K562 (cell line): ENCODE data around the gene PDE5A. TPM values are rescaled to one million over a fixed set of nuclear protein-coding genes. Genes with fewer than 3 reads are reported as not detected.
A peak's percentile ranks its signal among the peaks of the same experiment; 100 is the strongest.

ENCODE experiments used
- CBFB ChIP-seq: sonication (generic); formaldehyde crosslinking; IDR thresholded peaks from 2 replicates; pipeline ENCODE4 v1.4.0; 2020; ENCODE audit warnings: mild to moderate bottlenecking, missing genetic modification reagents
- CCNT2 ChIP-seq: IDR thresholded peaks from 2 replicates; pipeline ENCODE4 v1.6.1; 2011; ENCODE audit warnings: borderline replicate concordance, low read depth, mild to moderate bottlenecking, moderate library complexity, mixed read lengths, low read length; ENCODE audit not compliant: insufficient read length; ENCODE audit errors: extremely low read depth
- GTF2E2 ChIP-seq: fragments of 200-800 bp; sonication (Bioruptor generic); IDR thresholded peaks from 2 replicates; pipeline ENCODE4 v1.6.1; 2016; ENCODE audit warnings: missing genetic modification characterization, missing compliant biosample characterization
- KLF1 ChIP-seq: fragments of 450-650 bp; IDR thresholded peaks from 2 replicates; pipeline ENCODE4 v1.6.1; 2016; ENCODE audit warnings: missing genetic modification characterization, missing compliant biosample characterization
- LCOR ChIP-seq: sonication (generic); formaldehyde crosslinking; IDR thresholded peaks from 2 replicates; pipeline ENCODE4 v1.8.0; 2022; ENCODE audit warnings: mild to moderate bottlenecking, missing genetic modification reagents
- MBD2 ChIP-seq: sonication (generic); IDR thresholded peaks from 2 replicates; pipeline ENCODE4 v1.6.1; 2016; ENCODE audit warnings: low read depth, borderline replicate concordance
- NFE2 ChIP-seq: IDR thresholded peaks from 2 replicates; pipeline ENCODE4 v1.6.1; 2014; ENCODE audit warnings: antibody characterized with exemption, low read depth
- NFIC ChIP-seq: fragments of 450-650 bp; IDR thresholded peaks from 2 replicates; pipeline ENCODE4 v1.6.1; 2017; ENCODE audit warnings: mild to moderate bottlenecking, inconsistent platforms
- PHF20 ChIP-seq: fragments of 450-650 bp; IDR thresholded peaks from 2 replicates; pipeline ENCODE4 v1.6.1; 2018; ENCODE audit not compliant: partially characterized antibody
- POLR2G ChIP-seq: fragments of 200-400 bp; formaldehyde crosslinking; IDR thresholded peaks from 2 replicates; pipeline ENCODE4 v1.6.1; 2017; ENCODE audit warnings: low read depth, mild to moderate bottlenecking, antibody characterized with exemption, low read length, moderate library complexity
- RBFOX2 ChIP-seq: fragments of 200-400 bp; formaldehyde crosslinking; IDR thresholded peaks from 2 replicates; pipeline ENCODE4 v1.6.1; 2017; ENCODE audit warnings: low read depth, mild to moderate bottlenecking, low read length, moderate library complexity
- RBM22 ChIP-seq: fragments of 200-400 bp; formaldehyde crosslinking; IDR thresholded peaks from 2 replicates; pipeline ENCODE4 v1.6.1; 2018; ENCODE audit warnings: low read length, low read depth; ENCODE audit not compliant: poor library complexity, severe bottlenecking
- RFX5 ChIP-seq: IDR thresholded peaks from 2 replicates; pipeline ENCODE4 v1.6.1; 2011; ENCODE audit warnings: low read depth, mild to moderate bottlenecking, improper control_type of control experiment, low read length
- RNF2 ChIP-seq: sonication (generic); IDR thresholded peaks from 2 replicates; pipeline ENCODE4 v1.6.1; 2016
- TAF1 ChIP-seq: IDR thresholded peaks from 2 replicates; pipeline ENCODE4 v1.6.1; 2011; ENCODE audit warnings: mild to moderate bottlenecking, low read length, moderate library complexity; ENCODE audit not compliant: insufficient read depth, control insufficient read depth, severe bottlenecking; ENCODE audit errors: extremely low read depth
- TCF3 ChIP-seq: sonication (generic); formaldehyde crosslinking; IDR thresholded peaks from 2 replicates; pipeline ENCODE4 v1.4.0; 2020; ENCODE audit warnings: mild to moderate bottlenecking, missing genetic modification reagents
- ZFX ChIP-seq: sonication (generic); formaldehyde crosslinking; IDR thresholded peaks from 2 replicates; pipeline ENCODE4 v1.8.0; 2022; ENCODE audit warnings: mild to moderate bottlenecking, missing genetic modification reagents, moderate library complexity
- ZKSCAN1 ChIP-seq: fragments of 150-350 bp; IDR thresholded peaks from 2 replicates; pipeline ENCODE4 v1.6.1; 2016; ENCODE audit warnings: low read depth, low read length
- ZNF407 ChIP-seq: fragments of 450-650 bp; IDR thresholded peaks from 2 replicates; pipeline ENCODE4 v1.6.1; 2016; ENCODE audit warnings: low read depth
- polyA plus RNA-seq, 8 experiments: library from polyadenylated mRNA; depleted of rRNA in 4 of 8; stranded (reverse) in 5 of 8; unstranded in 3 of 8; fragments of >200 nt; fragmentation: Nextera tagmentation in 2 of 8; fragmentation: Illumina TruSeq in 1 of 8; extraction: Ambion mirVana in 2 of 8; extraction: Trizol in 1 of 8; gene quantifications; 2 replicates each; pipeline versions ENCODE4 v1.2.1 to v1.2.3, GENCODE V29; 2011 to 2014; ENCODE audit warnings: inconsistent platforms in 1 of 8, missing spikeins in 1 of 8
- total RNA-seq, 7 experiments: library from RNA; depleted of rRNA in 6 of 7; stranded (reverse); fragments of >200 nt in 6 of 7; fragmentation: Illumina TruSeq in 2 of 7; extraction: Trizol in 2 of 7; gene quantifications; 2 replicates each; pipeline versions ENCODE4 v1.2.1 to v1.2.3, GENCODE V29; 2011 to 2021; ENCODE audit warnings: low replicate concordance in 1 of 7
- TF ChIP-seq, protein P1 (sequence below): fragments of 450-650 bp; IDR thresholded peaks from 2 replicates; pipeline ENCODE4 v1.6.1; 2016

The PDE5A gene
- total and polyA plus RNA-seq, 9 of the 15 experiments (the other 6 are each of a cell fraction or from before 2014, with no cell fraction given), result 0.07 to 1.9 (median 0.29) TPM

- TF ChIP-seq TAF1, result peak; percentile 79
- 0 out of 2 replicates have a peak, but pooled peaks have one; percentile 30 for TF ChIP-seq GTF2E2 (tag)
- peak; percentile 26 for TF ChIP-seq RBM22
- peak; percentile 52 for TF ChIP-seq NFIC
- peak; percentile 11 for TF ChIP-seq CCNT2
- peak; percentile 98 for TF ChIP-seq PHF20
- TF ChIP-seq MBD2, result peak; percentile 95
- 0 out of 2 replicates have a peak, but pooled peaks have one; percentile 49 for TF ChIP-seq KLF1 (tag)
- TF ChIP-seq TCF3 (CRISPR knock-in tag), result peak; percentile 48; the same call in 1 of the 2 replicates
- TF ChIP-seq LCOR (CRISPR knock-in tag), result peak; percentile 69
- TF ChIP-seq POLR2G, result peak; percentile 87
- TF ChIP-seq RFX5, result peak; percentile 78
- TF ChIP-seq RNF2, result peak; percentile 55; the same call in 1 of the 2 replicates
- TF ChIP-seq, protein P1, sequence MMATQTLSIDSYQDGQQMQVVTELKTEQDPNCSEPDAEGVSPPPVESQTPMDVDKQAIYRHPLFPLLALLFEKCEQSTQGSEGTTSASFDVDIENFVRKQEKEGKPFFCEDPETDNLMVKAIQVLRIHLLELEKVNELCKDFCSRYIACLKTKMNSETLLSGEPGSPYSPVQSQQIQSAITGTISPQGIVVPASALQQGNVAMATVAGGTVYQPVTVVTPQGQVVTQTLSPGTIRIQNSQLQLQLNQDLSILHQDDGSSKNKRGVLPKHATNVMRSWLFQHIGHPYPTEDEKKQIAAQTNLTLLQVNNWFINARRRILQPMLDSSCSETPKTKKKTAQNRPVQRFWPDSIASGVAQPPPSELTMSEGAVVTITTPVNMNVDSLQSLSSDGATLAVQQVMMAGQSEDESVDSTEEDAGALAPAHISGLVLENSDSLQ, result peak; percentile 53
- 0 out of 2 replicates have a peak, but pooled peaks have one; percentile 10 for TF ChIP-seq NFE2
- 0 out of 2 replicates have a peak, but pooled peaks have one; percentile 75 for TF ChIP-seq CBFB
- TF ChIP-seq ZFX, result peak; percentile 95
- peak; percentile 83 for TF ChIP-seq RBFOX2
- peak; percentile 94 for TF ChIP-seq ZKSCAN1
- TF ChIP-seq ZNF407, result peak; percentile 43; the same call in 1 of the 2 replicates
Measured at GRCh38 chr4:119454491-119455270, 173.9 kb downstream of the PDE5A start (continued).
